WI38 (cell line): Measurements from ENCODE around the gene PRRG4.

Source experiments
- H3K4me3 ChIP-seq: 2 replicates; pipeline ENCODE4 v1.5.1; 2011; ENCODE audit warnings: low read depth, mild to moderate bottlenecking, control low read depth, low read length
- TF ChIP-seq, protein P1 (sequence below): IDR thresholded peaks from 2 replicates; pipeline ENCODE4 v1.5.1; 2012; ENCODE audit warnings: low read depth, mild to moderate bottlenecking, control low read depth, low read length

PRRG4 gene

DNA sequence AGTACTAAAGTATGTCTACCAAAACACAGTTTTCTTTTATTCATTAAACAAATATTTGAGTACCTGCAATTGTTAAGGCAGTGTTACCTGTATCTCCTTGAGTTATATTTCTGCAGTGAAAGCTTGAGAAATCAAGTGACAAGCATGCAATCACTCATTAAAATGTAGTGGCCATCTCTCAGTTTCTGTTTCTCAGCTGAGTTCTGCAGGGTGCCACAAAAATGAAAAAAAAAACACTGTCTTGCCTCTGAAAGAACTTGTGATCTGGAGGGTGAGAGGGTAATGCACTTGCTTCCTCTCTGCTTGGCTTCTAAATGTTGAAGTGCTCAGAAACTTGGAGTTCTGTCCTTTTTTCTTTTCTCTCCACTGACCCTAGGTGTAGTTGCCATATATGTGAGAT, 69.7 kb downstream of the PRRG4 start:
- TF ChIP-seq, protein P1, sequence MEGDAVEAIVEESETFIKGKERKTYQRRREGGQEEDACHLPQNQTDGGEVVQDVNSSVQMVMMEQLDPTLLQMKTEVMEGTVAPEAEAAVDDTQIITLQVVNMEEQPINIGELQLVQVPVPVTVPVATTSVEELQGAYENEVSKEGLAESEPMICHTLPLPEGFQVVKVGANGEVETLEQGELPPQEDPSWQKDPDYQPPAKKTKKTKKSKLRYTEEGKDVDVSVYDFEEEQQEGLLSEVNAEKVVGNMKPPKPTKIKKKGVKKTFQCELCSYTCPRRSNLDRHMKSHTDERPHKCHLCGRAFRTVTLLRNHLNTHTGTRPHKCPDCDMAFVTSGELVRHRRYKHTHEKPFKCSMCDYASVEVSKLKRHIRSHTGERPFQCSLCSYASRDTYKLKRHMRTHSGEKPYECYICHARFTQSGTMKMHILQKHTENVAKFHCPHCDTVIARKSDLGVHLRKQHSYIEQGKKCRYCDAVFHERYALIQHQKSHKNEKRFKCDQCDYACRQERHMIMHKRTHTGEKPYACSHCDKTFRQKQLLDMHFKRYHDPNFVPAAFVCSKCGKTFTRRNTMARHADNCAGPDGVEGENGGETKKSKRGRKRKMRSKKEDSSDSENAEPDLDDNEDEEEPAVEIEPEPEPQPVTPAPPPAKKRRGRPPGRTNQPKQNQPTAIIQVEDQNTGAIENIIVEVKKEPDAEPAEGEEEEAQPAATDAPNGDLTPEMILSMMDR, result no peak
- no peak overlapping the region for H3K4me3 ChIP-seq

DNA sequence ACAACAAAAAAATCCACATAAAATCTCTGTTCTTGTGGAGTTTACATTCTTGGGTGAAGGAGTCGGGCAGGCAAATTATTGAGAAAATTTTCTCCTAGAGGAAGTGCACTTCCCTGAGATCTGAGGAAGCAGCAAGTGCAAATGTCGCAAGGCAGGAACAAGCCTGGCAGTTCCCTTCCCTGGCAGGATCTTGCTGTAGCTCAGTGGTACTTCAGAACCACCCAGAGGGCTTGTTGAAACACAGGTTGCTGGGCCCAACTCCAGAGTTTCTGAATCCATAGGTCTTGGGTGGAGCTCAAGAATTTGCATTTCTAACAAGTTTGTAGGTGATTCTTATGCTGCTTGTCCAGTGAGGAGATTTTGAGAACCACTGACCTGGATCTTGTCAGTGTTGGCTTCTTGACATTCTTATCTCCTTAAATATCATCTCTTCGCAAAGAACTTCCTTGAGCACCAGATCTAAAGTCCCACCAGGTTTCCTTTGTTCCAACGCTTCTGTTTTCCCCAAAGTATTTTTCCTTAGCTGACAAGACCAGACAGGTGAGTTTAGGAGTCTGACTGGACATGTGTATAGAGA, 72.5 kb downstream of the PRRG4 start:
- TF ChIP-seq, protein P1, result no peak
- H3K4me3 ChIP-seq, result no peak overlapping the region

DNA sequence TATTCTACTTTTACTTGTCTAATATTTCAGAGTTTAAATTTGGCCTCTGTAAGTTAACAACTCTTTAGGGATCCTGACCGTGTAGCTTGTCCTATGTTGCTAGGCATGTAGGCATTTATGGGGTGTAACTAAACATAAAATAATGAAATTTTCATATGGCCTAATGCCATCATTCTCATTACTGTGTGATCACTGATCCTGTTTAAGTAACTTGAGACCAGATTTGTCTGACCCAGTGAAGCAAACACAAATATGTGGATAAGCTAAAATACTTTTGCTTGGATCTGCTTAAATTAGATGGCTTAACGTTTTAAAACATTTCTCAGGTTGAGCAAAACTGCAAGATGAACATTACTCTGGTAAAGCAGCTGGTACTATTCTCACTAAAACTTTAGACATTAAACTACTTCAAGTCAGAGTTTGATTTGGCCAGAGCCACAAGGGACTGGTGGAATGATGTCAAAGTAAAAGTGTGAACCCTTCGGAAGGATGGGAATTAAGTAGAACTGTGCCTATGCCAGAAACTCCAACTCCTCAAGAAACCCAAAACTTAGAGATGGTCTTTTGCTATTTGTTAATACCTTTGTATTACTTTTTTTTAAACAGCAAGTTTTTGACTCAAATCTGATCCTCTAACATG, 75.4 kb downstream of the PRRG4 start:
- H3K4me3 ChIP-seq, result no peak overlapping the region
- TF ChIP-seq, protein P1, result no peak
